Calu3 (cell line): ENCODE measurements around the gene AP2B1. TPM values are rescaled to one million over a fixed set of nuclear protein-coding genes. Genes with fewer than 3 reads are reported as not detected.

Experiments
- BruUV-seq: library from RNA; stranded (reverse); fragments of 400-500 nt; replicated peaks from 2 replicates; lab custom pipeline; 2021; lab: Mats Ljungman, UMichigan
- CTCF ChIA-PET: fragments of 300-600 bp; sonication (Branson Sonifier 250); formaldehyde crosslinking; loops from one replicate; lab custom pipeline; 2022; ENCODE audit warnings: antibody characterized with exemption; lab: Charles Lee
- DNase-seq: peaks from one replicate; pipeline ENCODE4 v3.0.0; 2022
- H3K27ac Mint-ChIP-seq: one replicate; pipeline ENCODE4 v1.8.0; 2022; ENCODE audit warnings: mixed read lengths; ENCODE audit not compliant: unreplicated experiment
- H3K27me3 Mint-ChIP-seq: one replicate; pipeline ENCODE4 v1.8.0; 2022; ENCODE audit warnings: mixed read lengths; ENCODE audit not compliant: unreplicated experiment
- H3K36me3 Mint-ChIP-seq: one replicate; pipeline ENCODE4 v1.8.0; 2022; ENCODE audit warnings: mild to moderate bottlenecking, moderate library complexity, mixed read lengths; ENCODE audit not compliant: insufficient read depth, unreplicated experiment
- H3K4me1 Mint-ChIP-seq: one replicate; pipeline ENCODE4 v1.8.0; 2022; ENCODE audit warnings: mild to moderate bottlenecking, low read depth, mixed read lengths; ENCODE audit not compliant: unreplicated experiment
- H3K4me3 Mint-ChIP-seq: one replicate; pipeline ENCODE4 v1.8.0; 2022; ENCODE audit warnings: mild to moderate bottlenecking, low read depth, moderate library complexity, mixed read lengths; ENCODE audit not compliant: unreplicated experiment
- H3K9me3 Mint-ChIP-seq: one replicate; pipeline ENCODE4 v1.8.0; 2022; ENCODE audit warnings: low read depth, mixed read lengths; ENCODE audit not compliant: unreplicated experiment
- CTCF ChIP-seq: fragments of 200-600 bp; IDR thresholded peaks from one replicate; pipeline ENCODE4 v1.8.0; 2022; ENCODE audit warnings: antibody characterized with exemption; ENCODE audit not compliant: unreplicated experiment
- intact Hi-C: fragments of 100-400 bp; cut with micrococcal nuclease; formaldehyde crosslinking; loops from one replicate; pipeline ENCODE4 v1.10.0; 2022; ENCODE audit not compliant: unreplicated experiment
- total RNA-seq: library from RNA; stranded (reverse); gene quantifications from 2 replicates; pipeline ENCODE4 v1.2.3, GENCODE V29; 2022

Gene AP2B1
- total RNA-seq, 1 experiment from 2014 or later = 309 TPM

GRCh38 chr17:35618628-35619027 lies 31.5 kb downstream of the AP2B1 start:
- BruUV-seq = no TSS peak
- Mint-ChIP-seq H3K9me3 (no peaks in the 10 kb centered on the region), H3K27ac (no peak overlapping the region), H3K4me3 (no peak overlapping the region), H3K27me3 (no peaks in the 10 kb centered on the region), H3K36me3 (peaks cover 6% of the 10 kb centered on the region), H3K4me1 (no peaks in the 10 kb centered on the region)
- intact Hi-C loops = no loop called here
- DNase-seq = no peak
- CTCF ChIA-PET = interaction anchor here (0.6 kb wide), 2 partner anchors 198 to 574 kb away, joined by 3 to 10 read pairs; no protein-coding TSS in a partner anchor
- no peak for TF ChIP-seq CTCF

- no peak for DNase-seq
- no peak for TF ChIP-seq CTCF
- Mint-ChIP-seq H3K36me3 (peaks cover 8% of the 10 kb centered on the region), H3K4me3 (no peak overlapping the region), H3K4me1 (peaks cover 6% of the 10 kb centered on the region), H3K27me3 (no peaks in the 10 kb centered on the region), H3K27ac (no peak overlapping the region), H3K9me3 (no peaks in the 10 kb centered on the region)
- intact Hi-C loops = no loop called here
- CTCF ChIA-PET = no interaction called here
- BruUV-seq = no TSS peak
Measured at GRCh38 chr17:35621768-35622167, 34.6 kb downstream of the AP2B1 start.

- no peak for DNase-seq
- CTCF ChIA-PET = interaction anchor here (0.8 to 1.4 kb wide), 2 partner anchors 14 to 120 kb away, joined by 4 to 5 read pairs; no protein-coding TSS in a partner anchor
- no peaks in the 10 kb centered on the region for H3K9me3 Mint-ChIP-seq
- H3K4me1 Mint-ChIP-seq = peaks cover 14% of the 10 kb centered on the region
- no TSS peak for BruUV-seq
- H3K4me3 Mint-ChIP-seq = no peak overlapping the region
- H3K27me3 Mint-ChIP-seq = no peaks in the 10 kb centered on the region
- no peak overlapping the region for H3K27ac Mint-ChIP-seq
- H3K36me3 Mint-ChIP-seq = peaks cover 24% of the 10 kb centered on the region
- no peak for TF ChIP-seq CTCF
- intact Hi-C loops = no loop called here
Measured at GRCh38 chr17:35627417-35627816, 40.3 kb downstream of the AP2B1 start.

GRCh38 chr17:35630530-35631148 lies 43.5 kb downstream of the AP2B1 start:
- BruUV-seq = no TSS peak
- intact Hi-C loops = no loop called here
- no peaks in the 10 kb centered on the region for H3K27me3 Mint-ChIP-seq
- no peaks in the 10 kb centered on the region for H3K9me3 Mint-ChIP-seq
- CTCF ChIA-PET = no interaction called here
- TF ChIP-seq CTCF = no peak
- no peak for DNase-seq
- peaks cover 35% of the 10 kb centered on the region for H3K36me3 Mint-ChIP-seq
- no peak overlapping the region for H3K27ac Mint-ChIP-seq
- peaks cover 14% of the 10 kb centered on the region for H3K4me1 Mint-ChIP-seq
- no peak overlapping the region for H3K4me3 Mint-ChIP-seq
